Measurements from ENCODE around the gene GABRG2. TPM values are rescaled to one million over a fixed set of nuclear protein-coding genes. Genes with fewer than 3 reads are reported as not detected.
"Not testable (repeated sequence)": the region's sequence is repeated elsewhere in the genome, so short reads cannot be mapped to it uniquely, and the experiment has no call there.

GABRG2 gene
- total RNA-seq, result not detected

DNA sequence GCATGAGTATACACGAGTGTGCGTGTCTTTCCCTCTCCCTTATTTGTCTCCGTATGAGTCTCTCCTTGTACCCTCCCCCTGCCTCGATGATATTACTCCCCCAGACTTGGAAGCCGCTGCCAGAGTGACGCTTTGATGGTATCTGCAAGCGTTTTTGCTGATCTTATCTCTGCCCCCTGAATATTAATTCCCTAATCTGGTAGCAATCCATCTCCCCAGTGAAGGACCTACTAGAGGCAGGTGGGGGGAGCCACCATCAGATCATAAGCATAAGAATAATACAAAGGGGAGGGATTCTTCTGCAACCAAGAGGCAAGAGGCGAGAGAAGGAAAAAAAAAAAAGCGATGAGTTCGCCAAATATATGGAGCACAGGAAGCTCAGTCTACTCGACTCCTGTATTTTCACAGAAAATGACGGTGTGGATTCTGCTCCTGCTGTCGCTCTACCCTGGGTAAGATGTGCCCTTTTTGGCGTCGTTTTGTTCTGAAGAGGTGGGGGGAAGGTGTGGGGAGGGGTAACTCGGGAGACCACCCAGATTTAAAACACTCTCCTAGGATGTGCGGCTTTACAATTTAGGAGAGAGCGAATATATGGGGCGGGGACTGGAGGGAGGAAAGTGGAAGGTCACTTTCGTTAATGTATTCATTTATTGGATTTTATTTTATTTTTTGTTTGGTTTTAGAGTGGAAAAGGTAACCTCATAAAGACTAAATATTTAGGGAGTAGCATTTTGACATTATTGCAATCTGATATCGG is at the start of gene GABRG2:
TSS of gene GABRG2 (plus strand) at position 119 of the 757 bp plus-strand sequence. CDS start at position 346, 227 bp downstream.
- H3K9me3 Mint-ChIP-seq, result peaks cover 3% of the 10 kb centered on the region in 2 donors
- ATAC-seq (replicated peaks in 1 of 2) (no peak), DNase-seq (no peak)
- peaks cover 0 to 3% of the 10 kb centered on the region in 2 donors for H3K36me3 Mint-ChIP-seq (ENCODE audit: insufficient read depth in 2 of 2)
- no peaks in the 10 kb centered on the region for H3K27me3 Mint-ChIP-seq (ENCODE audit: low read depth)
- H3K27ac Mint-ChIP-seq, result no peak within 1 kb of the TSS
- H3K4me1 Mint-ChIP-seq (ENCODE audit: low read depth), result no peaks in the 10 kb centered on the region
- no peak within 1 kb of the TSS for H3K4me3 Mint-ChIP-seq

DNA sequence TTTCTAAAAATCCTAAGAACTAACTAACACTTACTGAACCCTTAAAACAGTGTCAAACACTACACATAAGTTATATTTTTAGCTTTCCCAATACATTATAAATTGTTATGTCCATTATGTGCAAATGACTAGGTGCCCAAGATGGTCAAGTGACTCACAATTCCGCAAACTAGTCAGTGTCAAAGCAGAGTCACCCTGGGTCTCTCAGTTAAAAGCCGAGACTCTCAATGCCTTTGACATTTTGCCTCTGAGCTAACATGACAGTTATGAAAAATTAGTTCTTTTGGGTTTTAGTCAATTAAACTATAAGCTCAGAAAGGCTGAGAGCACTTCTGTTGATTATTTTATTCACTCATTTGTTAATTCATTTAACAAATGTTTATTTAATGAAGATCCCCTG is 42.3 kb upstream of the GABRG2 start:
- no peak for ATAC-seq (replicated peaks in 1 of 2)
- no peaks in the 10 kb centered on the region for H3K4me1 Mint-ChIP-seq (ENCODE audit: low read depth)
- H3K4me3 Mint-ChIP-seq, result no peak overlapping the region
- no peak for DNase-seq
- peaks cover 6 to 7% of the 10 kb centered on the region in 2 donors for H3K9me3 Mint-ChIP-seq
- H3K27me3 Mint-ChIP-seq (ENCODE audit: low read depth), result no peaks in the 10 kb centered on the region
- H3K27ac Mint-ChIP-seq, result no peak overlapping the region
- H3K36me3 Mint-ChIP-seq (ENCODE audit: insufficient read depth in 2 of 2), result peaks cover 0 to 1% of the 10 kb centered on the region in 2 donors

DNA sequence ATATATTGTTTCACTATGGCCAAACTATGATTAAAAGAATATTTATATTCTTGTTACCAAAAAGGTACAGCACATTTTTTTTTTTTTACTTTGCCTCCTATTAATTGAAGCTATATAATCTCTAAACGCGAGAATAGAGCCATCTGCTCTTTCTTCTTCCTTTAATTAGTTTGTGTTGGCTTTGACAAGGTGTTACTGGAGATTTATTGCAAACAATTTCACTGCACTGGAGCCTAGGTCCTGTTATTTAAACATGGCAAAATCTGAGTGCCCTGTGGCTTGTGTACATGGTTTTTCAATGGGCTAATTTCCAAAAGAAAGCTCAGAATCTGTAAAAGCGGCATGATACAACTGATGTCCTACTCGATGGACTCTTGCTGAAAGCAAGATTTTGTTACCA is 40.8 kb upstream of the GABRG2 start:
- Mint-ChIP-seq H3K9me3 (peaks cover 6 to 7% of the 10 kb centered on the region in 2 donors), H3K27ac (no peak overlapping the region), H3K4me1 (ENCODE audit: low read depth) (no peaks in the 10 kb centered on the region), H3K27me3 (ENCODE audit: low read depth) (no peaks in the 10 kb centered on the region), H3K36me3 (ENCODE audit: insufficient read depth in 2 of 2) (peaks cover 0 to 1% of the 10 kb centered on the region in 2 donors), H3K4me3 (no peak overlapping the region)
- no peak for ATAC-seq (replicated peaks in 1 of 2)
- no peak for DNase-seq

DNA sequence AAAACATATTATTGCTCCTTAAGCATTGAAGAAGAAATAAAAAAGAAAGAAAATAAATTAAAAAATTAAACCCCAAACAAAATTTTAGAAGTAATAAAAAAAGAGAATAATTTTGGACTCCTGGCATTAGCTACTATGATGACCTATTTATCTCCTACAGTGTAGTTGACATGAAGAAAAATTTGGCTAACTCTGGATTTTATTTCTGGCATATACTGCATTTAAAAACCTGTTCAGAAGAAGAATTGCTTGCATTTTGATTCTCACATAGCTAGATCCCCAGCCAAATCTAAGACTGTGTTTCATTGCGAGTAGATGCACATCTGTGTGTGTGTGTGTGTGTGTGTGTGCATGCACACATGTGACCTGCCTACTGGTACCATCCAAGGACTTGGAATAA is 30.1 kb upstream of the GABRG2 start:
- no peak for ATAC-seq (replicated peaks in 1 of 2)
- H3K27me3 Mint-ChIP-seq (ENCODE audit: low read depth), result no peaks in the 10 kb centered on the region
- H3K4me1 Mint-ChIP-seq (ENCODE audit: low read depth), result no peaks in the 10 kb centered on the region
- H3K36me3 Mint-ChIP-seq (ENCODE audit: insufficient read depth in 2 of 2), result no peaks in the 10 kb centered on the region
- no peak overlapping the region for H3K4me3 Mint-ChIP-seq
- no peak overlapping the region for H3K27ac Mint-ChIP-seq
- no peak for DNase-seq
- H3K9me3 Mint-ChIP-seq, result peaks cover 2 to 4% of the 10 kb centered on the region in 2 donors

DNA sequence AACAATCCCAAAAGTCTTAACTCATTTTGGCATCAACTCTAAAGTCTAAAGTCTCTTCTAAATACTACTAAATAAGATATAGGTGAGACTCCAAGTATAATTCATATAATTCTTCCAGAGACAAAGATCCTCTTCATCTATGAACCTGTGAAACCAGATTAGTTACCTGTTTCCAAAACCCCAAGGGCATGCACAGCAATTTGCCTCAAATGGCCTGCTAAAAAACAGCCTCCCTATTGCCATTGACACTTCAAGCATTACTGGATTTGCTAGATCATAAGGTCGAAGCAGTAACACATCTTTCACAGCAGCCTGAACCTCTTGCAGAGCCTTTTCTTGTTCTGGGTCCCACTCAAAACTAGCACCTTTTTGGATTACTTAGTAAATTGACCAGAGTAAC is 20.3 kb upstream of the GABRG2 start:
- Mint-ChIP-seq H3K27me3 (ENCODE audit: low read depth) (no peaks in the 10 kb centered on the region), H3K9me3 (peaks cover 2 to 5% of the 10 kb centered on the region in 2 donors), H3K4me3 (no peak overlapping the region), H3K36me3 (ENCODE audit: insufficient read depth in 2 of 2) (no peaks in the 10 kb centered on the region), H3K4me1 (ENCODE audit: low read depth) (no peaks in the 10 kb centered on the region), H3K27ac (no peak overlapping the region)
- DNase-seq (no peak), ATAC-seq (replicated peaks in 1 of 2) (no peak)

DNA sequence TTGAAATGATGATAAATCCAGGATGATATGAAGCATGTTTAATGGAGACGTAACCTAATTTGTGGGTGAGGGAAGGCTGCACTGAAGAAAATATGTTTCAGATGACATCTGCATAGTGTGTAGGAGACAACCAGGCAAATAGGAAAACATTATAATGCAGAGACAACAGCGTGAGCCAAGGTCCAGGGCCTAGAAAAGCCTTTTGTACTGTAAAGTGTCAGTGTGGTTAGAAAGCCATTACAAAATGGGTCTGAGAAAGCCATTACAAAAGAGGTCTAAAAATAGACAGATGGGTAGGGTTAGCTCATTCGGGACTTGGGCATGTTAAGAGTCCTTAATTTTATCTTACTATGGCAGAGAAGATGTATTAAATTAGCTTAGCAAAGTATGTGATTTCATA is 14.9 kb upstream of the GABRG2 start:
- no peak for DNase-seq
- Mint-ChIP-seq H3K9me3 (peaks cover 2 to 4% of the 10 kb centered on the region in 2 donors), H3K36me3 (ENCODE audit: insufficient read depth in 2 of 2) (peaks cover 0 to 2% of the 10 kb centered on the region in 2 donors), H3K4me1 (ENCODE audit: low read depth) (no peaks in the 10 kb centered on the region), H3K4me3 (no peak overlapping the region), H3K27ac (no peak overlapping the region), H3K27me3 (ENCODE audit: low read depth) (no peaks in the 10 kb centered on the region)
- ATAC-seq (replicated peaks in 1 of 2), result no peak

DNA sequence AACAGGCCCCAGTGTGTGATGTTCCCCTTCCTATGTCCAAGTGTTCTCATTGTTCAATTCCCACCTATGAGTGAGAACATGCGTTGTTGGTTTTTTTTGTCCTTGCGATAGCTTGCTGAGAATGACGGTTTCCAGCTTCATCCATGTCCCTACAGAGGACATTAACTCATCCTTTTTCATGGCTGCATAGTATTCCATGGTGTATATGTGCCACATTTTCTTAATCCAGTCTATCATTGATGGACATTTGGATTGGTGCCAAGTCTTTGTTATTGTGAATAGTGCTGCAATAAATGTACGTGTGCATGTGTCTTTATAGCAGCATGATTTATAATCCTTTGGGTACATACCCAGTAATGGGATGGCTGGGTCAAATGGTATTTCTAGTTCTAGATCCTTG is 12.5 kb upstream of the GABRG2 start:
- H3K27ac Mint-ChIP-seq; H3K4me1 Mint-ChIP-seq (ENCODE audit: low read depth); H3K36me3 Mint-ChIP-seq (ENCODE audit: insufficient read depth in 2 of 2); H3K27me3 Mint-ChIP-seq (ENCODE audit: low read depth); DNase-seq; ATAC-seq (replicated peaks in 1 of 2); H3K9me3 Mint-ChIP-seq; H3K4me3 Mint-ChIP-seq: not testable (repeated sequence)

DNA sequence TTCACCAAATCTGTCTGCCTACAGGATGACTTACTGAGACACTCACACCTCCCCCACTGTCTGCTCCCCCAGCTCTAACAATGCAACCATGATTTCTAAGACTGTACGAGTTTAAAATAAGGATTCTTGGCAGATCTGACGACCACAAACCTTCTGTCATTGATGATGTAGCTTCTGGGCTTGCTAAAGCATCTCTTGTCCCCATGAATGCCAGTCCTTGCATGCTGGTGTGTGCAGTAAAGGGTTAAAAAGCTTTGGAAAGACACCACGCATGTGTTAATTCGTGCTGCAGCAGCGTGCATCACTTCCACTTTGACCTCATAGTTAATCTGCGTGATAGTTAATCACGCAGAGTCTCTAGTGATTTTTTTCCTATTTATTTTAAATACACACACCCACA is 411 bp upstream of the GABRG2 start:
- no peaks in the 10 kb centered on the region for H3K27me3 Mint-ChIP-seq (ENCODE audit: low read depth)
- no peak overlapping the region for H3K4me3 Mint-ChIP-seq
- peaks cover 2 to 3% of the 10 kb centered on the region in 2 donors for H3K9me3 Mint-ChIP-seq
- H3K4me1 Mint-ChIP-seq (ENCODE audit: low read depth), result no peaks in the 10 kb centered on the region
- ATAC-seq (replicated peaks in 1 of 2), result no peak
- peaks cover 0 to 3% of the 10 kb centered on the region in 2 donors for H3K36me3 Mint-ChIP-seq (ENCODE audit: insufficient read depth in 2 of 2)
- H3K27ac Mint-ChIP-seq, result no peak overlapping the region
- no peak for DNase-seq

DNA sequence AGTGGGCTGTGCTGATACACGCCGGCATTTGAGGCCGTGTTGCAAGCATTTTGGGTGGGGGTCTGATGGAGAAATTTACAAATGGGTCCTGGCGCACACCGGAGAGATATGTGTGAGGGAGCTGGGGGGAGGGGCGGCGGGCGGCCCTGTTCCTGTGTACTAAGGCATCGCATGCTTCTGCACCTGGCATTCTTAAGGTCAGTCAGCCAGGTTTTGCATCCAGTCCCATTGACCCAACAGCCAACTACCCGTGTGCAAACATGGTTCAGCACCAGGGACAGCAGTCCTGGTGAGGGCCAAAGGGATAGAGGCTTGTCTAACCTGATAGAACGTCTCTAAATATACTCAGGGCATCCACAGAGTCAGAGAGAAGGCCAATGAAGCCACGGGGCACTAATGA is 839 bp downstream of the GABRG2 start:
- no peak for DNase-seq
- no peaks in the 10 kb centered on the region for H3K27me3 Mint-ChIP-seq (ENCODE audit: low read depth)
- H3K36me3 Mint-ChIP-seq (ENCODE audit: insufficient read depth in 2 of 2), result peaks cover 0 to 3% of the 10 kb centered on the region in 2 donors
- no peaks in the 10 kb centered on the region for H3K4me1 Mint-ChIP-seq (ENCODE audit: low read depth)
- no peak for ATAC-seq (replicated peaks in 1 of 2)
- H3K27ac Mint-ChIP-seq, result no peak overlapping the region
- peaks cover 3% of the 10 kb centered on the region in 2 donors for H3K9me3 Mint-ChIP-seq
- no peak overlapping the region for H3K4me3 Mint-ChIP-seq

DNA sequence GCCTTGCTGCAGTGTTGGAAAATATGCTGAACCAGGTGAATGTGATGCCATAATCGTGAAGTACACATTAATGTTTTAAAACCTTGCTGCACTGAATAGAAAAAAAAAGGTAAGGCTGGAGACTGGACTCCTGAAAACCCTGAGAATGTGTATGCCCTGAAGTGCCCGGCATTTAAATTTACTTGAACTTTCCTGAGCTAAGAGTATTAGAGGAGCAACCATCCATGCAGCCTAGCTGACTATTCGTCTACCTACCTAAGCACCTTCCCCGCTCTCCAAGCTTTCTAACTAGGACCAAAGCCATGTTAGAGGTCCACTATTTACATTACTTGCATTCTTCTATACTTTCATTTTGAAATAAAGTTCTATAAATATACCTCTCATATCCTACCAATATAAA is 1.4 kb downstream of the GABRG2 start:
- H3K4me1 Mint-ChIP-seq (ENCODE audit: low read depth), result no peaks in the 10 kb centered on the region
- no peak overlapping the region for H3K4me3 Mint-ChIP-seq
- no peaks in the 10 kb centered on the region for H3K27me3 Mint-ChIP-seq (ENCODE audit: low read depth)
- no peak overlapping the region for H3K27ac Mint-ChIP-seq
- H3K9me3 Mint-ChIP-seq, result peaks cover 3% of the 10 kb centered on the region in 2 donors
- no peak for ATAC-seq (replicated peaks in 1 of 2)
- peaks cover 0 to 3% of the 10 kb centered on the region in 2 donors for H3K36me3 Mint-ChIP-seq (ENCODE audit: insufficient read depth in 2 of 2)
- no peak for DNase-seq

DNA sequence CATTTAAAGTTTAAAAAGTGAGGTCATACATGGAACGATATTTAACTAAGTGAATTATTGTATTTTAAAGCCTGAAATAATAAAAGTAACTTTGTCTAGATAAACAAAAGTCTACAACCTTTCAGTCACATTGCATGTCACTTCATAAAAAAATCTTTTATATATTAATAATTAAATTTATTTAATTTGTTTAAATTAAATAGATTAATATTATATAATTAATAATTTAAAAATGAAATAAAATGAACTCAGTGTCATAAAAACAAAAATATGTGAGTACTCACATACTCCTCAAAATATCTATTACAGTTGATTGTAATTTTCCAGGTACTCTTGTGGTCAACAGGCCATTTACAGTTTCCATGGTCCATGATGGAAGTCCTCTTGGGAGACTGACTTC is 11.2 kb downstream of the GABRG2 start:
- no peak overlapping the region for H3K4me3 Mint-ChIP-seq
- no peaks in the 10 kb centered on the region for H3K36me3 Mint-ChIP-seq (ENCODE audit: insufficient read depth in 2 of 2)
- H3K9me3 Mint-ChIP-seq, result peaks cover 3 to 4% of the 10 kb centered on the region in 2 donors
- no peak overlapping the region for H3K27ac Mint-ChIP-seq
- no peak for DNase-seq
- no peak for ATAC-seq (replicated peaks in 1 of 2)
- H3K4me1 Mint-ChIP-seq (ENCODE audit: low read depth), result no peaks in the 10 kb centered on the region
- no peaks in the 10 kb centered on the region for H3K27me3 Mint-ChIP-seq (ENCODE audit: low read depth)

DNA sequence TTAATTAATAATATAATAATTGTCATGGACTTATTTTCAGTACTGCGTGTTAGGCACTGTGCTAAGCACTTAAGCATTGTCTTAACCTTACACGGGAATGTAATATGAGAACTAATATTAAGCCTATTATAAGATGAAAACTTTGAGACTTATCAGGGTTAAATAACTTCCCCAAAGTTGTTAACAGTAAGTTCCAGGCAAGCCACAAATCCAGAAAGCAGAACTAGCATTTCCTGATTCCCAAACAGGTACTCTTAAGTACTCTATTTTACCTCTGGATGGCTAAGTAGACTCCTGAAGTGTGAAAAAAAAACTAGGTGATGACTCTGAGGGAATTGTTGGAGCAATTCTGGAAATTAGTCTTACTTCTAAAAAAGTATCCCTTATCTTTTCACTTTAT is 23.8 kb downstream of the GABRG2 start:
- Mint-ChIP-seq H3K36me3 (ENCODE audit: insufficient read depth in 2 of 2) (no peaks in the 10 kb centered on the region), H3K27me3 (ENCODE audit: low read depth) (no peaks in the 10 kb centered on the region), H3K27ac (no peak overlapping the region), H3K9me3 (peaks cover 4 to 7% of the 10 kb centered on the region in 2 donors), H3K4me1 (ENCODE audit: low read depth) (no peaks in the 10 kb centered on the region), H3K4me3 (no peak overlapping the region)
- ATAC-seq (replicated peaks in 1 of 2) (no peak), DNase-seq (no peak)

DNA sequence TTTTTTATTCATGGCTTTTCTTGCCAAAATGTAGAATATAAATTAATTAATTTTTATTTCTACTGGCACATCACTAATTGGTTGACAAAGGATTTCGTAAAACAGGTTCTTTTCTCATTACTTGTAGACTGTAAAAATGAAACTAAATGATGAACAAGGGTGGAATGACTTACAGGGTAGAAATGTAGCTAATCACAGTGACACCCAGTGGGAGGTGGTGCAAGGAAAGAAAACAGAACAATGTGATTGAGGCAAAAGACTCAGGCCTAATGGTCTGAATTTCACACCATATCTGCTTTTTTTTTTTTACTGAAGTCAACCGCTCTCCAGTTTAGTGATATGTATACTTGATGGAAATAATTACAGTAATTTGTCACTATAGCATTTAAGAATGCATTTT is 28.9 kb downstream of the GABRG2 start:
- DNase-seq (no peak), ATAC-seq (replicated peaks in 1 of 2) (no peak)
- H3K27me3 Mint-ChIP-seq (ENCODE audit: low read depth), result no peaks in the 10 kb centered on the region
- H3K9me3 Mint-ChIP-seq, result peaks cover 1 to 4% of the 10 kb centered on the region in 2 donors
- H3K36me3 Mint-ChIP-seq (ENCODE audit: insufficient read depth in 2 of 2), result no peaks in the 10 kb centered on the region
- no peak overlapping the region for H3K4me3 Mint-ChIP-seq
- H3K4me1 Mint-ChIP-seq (ENCODE audit: low read depth), result no peaks in the 10 kb centered on the region
- no peak overlapping the region for H3K27ac Mint-ChIP-seq

DNA sequence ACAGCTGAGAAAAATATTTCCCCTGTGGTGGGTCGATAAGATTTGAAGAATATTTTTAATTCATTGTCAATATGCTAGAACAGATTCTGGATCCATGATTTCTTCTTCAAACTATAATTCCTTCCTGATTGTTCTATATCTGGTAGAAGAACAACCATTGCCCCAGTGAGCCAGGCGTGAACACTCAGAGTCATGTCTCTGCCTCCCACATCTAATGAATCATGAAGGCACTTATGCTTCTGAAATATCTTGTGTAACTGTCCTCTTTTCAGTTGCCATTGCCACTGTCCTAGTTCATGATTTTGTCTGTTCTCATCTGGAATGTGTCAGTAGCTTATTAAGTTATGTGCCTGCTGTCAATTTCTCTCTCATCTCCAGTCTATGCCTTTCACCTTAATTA is 40.0 kb downstream of the GABRG2 start:
- no peak overlapping the region for H3K27ac Mint-ChIP-seq
- ATAC-seq (replicated peaks in 1 of 2), result no peak
- H3K9me3 Mint-ChIP-seq, result peaks cover 4 to 9% of the 10 kb centered on the region in 2 donors
- no peaks in the 10 kb centered on the region for H3K4me1 Mint-ChIP-seq (ENCODE audit: low read depth)
- no peak for DNase-seq
- no peak overlapping the region for H3K4me3 Mint-ChIP-seq
- peaks cover 0 to 1% of the 10 kb centered on the region in 2 donors for H3K36me3 Mint-ChIP-seq (ENCODE audit: insufficient read depth in 2 of 2)
- no peaks in the 10 kb centered on the region for H3K27me3 Mint-ChIP-seq (ENCODE audit: low read depth)
